GM21447 (cell line): ENCODE data around the gene STIM2.

Source experiments
- ATAC-seq: cut with Tn5 transposase; IDR thresholded peaks from one replicate; pipeline ENCODE4 v1.9.1; 2021; ENCODE audit not compliant: unreplicated experiment

STIM2 gene

GRCh38 chr4:26896636-26897035 is 36.0 kb downstream of the STIM2 start:
- no peak for ATAC-seq

GRCh38 chr4:26899991-26900390 is 39.4 kb downstream of the STIM2 start:
- ATAC-seq = no peak

DNA sequence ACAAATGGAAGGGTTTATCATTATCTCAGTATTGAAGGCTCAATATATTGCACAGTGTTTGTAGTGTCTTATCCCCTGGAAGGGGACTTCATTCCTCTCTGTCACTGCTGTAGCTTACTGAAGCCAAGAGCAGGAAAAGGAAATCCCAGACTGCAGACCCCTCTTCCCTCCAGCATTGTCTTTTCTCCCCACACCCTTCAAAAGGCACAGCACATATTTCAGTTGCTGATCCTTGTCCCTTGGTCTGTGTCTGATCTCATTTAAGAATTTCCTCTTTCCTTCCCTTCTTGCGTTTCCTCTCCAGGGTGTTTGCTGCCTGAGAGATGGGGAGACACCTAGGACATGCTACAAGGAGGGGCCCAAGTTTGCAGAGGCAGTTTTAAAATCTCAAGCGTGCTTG is 40.1 kb downstream of the STIM2 start:
- ATAC-seq = no peak

GRCh38 chr4:26905172-26905571 is 44.5 kb downstream of the STIM2 start:
- no peak for ATAC-seq

- no peak for ATAC-seq
Measured at GRCh38 chr4:26907731-26908599, 47.3 kb downstream of the STIM2 start.

GRCh38 chr4:26909369-26909768 is 48.7 kb downstream of the STIM2 start:
- ATAC-seq = no peak

DNA sequence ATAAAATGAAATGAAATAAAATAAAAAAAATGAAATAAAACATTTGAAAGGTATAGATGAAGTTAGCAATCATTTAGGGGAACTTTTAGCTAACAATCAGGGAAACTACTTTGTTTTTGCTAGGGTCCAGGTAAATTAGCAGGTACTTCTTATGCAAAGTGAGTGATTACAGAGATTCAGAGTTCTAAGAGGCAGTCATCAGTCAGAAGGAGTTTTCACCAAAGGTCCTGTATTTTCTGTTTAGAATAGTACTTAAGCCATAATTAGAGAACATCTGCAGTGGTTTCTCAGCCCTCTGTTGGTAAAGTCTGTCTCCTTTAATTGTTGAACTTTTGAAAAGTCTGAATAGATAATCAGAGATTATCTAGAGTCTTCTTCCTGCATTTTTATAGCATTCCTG is 50.6 kb downstream of the STIM2 start:
- ATAC-seq = no peak

DNA sequence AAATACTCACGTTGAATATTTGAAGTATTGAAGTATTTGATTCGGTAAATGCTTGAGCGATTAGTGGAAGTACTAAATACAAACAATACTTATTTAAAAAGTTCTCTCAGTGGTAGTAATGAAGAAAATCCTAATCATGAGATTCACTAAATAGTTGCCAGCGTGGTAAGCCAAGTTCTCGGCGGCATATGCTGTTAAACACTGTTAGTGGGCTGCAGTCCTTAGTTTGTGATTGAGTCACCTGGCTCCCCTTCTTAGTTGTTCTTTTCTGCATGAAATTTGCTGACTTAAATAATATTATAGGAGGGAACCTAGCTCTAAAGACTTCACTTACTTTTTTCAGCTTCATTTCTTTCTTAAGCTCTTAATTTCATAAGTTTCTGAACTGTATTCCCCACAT is 51.4 kb downstream of the STIM2 start:
- ATAC-seq = no peak

GRCh38 chr4:26912810-26913209 is 52.2 kb downstream of the STIM2 start:
- ATAC-seq = peak; percentile 60

- no peak for ATAC-seq
Measured at GRCh38 chr4:26916195-26916594, 55.6 kb downstream of the STIM2 start.

- ATAC-seq = no peak
Measured at GRCh38 chr4:26930964-26931363, 70.3 kb downstream of the STIM2 start.

GRCh38 chr4:26931451-26931850 is 70.8 kb downstream of the STIM2 start:
- ATAC-seq = no peak

DNA sequence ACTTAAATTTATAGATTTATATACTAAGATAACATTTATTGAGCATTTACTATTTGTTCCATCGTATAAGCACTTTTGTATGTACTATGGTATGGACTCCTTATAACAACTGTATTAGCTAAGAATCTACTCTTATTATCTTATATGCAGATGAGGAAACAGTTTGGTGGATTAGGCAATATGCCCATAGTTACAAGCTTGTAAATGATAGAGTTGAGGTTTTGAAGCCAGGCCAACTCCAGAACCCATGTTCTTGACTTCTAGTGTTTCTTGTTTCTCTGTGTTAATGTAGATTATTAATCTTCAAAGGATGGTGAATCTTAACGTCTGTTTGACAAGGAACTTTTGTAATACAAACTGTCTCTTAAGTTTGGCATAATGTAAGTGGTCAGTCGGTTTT is 71.3 kb downstream of the STIM2 start:
- ATAC-seq = no peak

DNA sequence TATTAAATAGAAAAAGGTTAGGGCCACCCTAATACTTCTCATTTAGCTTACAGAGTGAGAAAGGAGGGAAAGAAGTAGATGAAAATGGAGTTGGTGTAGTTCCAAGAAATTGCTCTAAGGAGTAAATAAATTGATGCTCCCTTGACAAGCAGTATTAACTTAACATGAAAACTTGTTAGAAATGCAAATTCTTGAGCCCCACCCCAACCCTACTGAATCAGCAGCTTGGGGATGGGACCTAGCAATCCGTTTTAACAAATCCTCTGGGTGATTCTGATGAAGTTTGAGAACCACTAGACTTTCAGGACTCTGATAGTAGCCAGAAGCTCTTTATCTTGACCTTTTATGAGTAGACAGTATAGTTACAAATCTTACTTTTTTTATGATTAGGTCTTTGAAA is 74.8 kb downstream of the STIM2 start:
- no peak for ATAC-seq

DNA sequence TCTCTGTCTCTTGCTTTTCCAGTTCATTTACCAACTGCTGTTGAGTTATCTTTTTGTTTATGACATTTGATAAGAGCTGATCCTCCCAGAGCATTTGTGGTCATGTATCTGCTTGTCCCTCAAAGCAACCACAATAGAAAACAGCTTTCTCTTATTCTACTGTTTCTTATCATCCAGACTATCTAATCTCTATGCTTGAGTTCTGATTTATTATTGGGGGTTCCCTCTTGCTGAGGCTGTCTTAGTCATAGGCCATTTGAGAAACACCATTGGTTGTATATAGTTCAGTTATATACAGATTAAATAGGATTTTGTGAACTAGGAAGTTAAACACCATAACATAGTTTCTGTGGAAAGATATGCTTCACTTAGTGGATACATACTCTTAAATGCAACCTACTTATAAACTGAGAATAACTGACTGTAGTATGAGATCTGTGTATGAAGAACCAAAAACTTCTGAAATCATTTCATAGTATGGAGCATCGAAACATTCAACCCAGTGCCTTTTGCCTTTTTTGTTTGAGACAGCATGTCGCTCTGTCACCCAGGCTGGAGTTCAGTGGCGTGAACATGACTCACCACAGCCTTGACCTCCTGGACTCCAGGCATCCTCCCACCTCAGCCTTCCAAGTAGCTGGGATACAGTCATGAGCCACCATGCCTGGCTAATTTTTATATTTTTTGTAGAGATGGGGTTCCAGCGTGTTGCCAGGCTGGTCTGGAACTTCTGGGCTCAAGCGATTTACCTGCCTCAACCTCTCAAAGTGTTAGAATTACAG is 75.8 kb downstream of the STIM2 start:
- ATAC-seq = no peak

- ATAC-seq = peak; percentile 63
Measured at GRCh38 chr4:26937139-26937538, 76.5 kb downstream of the STIM2 start.

GRCh38 chr4:26937567-26937966 is 76.9 kb downstream of the STIM2 start:
- no peak for ATAC-seq

- ATAC-seq = no peak
Measured at GRCh38 chr4:26938516-26938915, 77.9 kb downstream of the STIM2 start.

GRCh38 chr4:26941951-26942350 is 81.3 kb downstream of the STIM2 start:
- ATAC-seq = no peak

GRCh38 chr4:26942871-26943270 is 82.2 kb downstream of the STIM2 start:
- no peak for ATAC-seq

GRCh38 chr4:26943391-26943790 is 82.8 kb downstream of the STIM2 start:
- no peak for ATAC-seq

GRCh38 chr4:26945794-26946193 is 85.2 kb downstream of the STIM2 start:
- ATAC-seq = no peak
